AG04449 (cell line): ENCODE results near the gene ATAD2B.

ENCODE experiments used
- CTCF ChIA-PET: fragments of 350-600 bp; formaldehyde crosslinking; extraction: SDS; loops from one replicate; lab custom pipeline; 2021; ENCODE audit warnings: antibody characterized with exemption; lab: Yijun Ruan, JAX
- POLR2A ChIA-PET: fragments of 400-600, 350-600 bp; formaldehyde crosslinking; extraction: SDS; loops from one replicate; lab custom pipeline; 2020; ENCODE audit warnings: antibody characterized with exemption, inconsistent platforms; lab: Yijun Ruan, JAX
- DNase-seq: peaks from one replicate; pipeline ENCODE4 v3.0.0-alpha.2; 2010; ENCODE audit warnings: low read depth, low spot score
- H3K4me3 ChIP-seq: 2 replicates; pipeline ENCODE4 v1.5.1; 2011; ENCODE audit warnings: low read depth, mild to moderate bottlenecking, control low read depth, low read length
- CTCF ChIP-seq: IDR thresholded peaks from one replicate; pipeline ENCODE4 v1.5.1; 2011; ENCODE audit warnings: mild to moderate bottlenecking, moderate library complexity, low read length, control low read depth, inconsistent platforms; ENCODE audit not compliant: insufficient read depth; ENCODE audit errors: missing control alignments

ATAD2B gene

GRCh38 chr2:23823863-23824262 is 103.1 kb downstream of the ATAD2B start:
- H3K4me3 ChIP-seq = no peak overlapping the region
- TF ChIP-seq CTCF = no peak
- ChIA-PET CTCF (interaction anchor here (0.7 to 5.6 kb wide), 32 partner anchors 8 to 558 kb away, joined by 3 to 40 read pairs (median 5); partner anchors contain the start of genes ATAD2B, MFSD2B and TP53I3), POLR2A (no interaction called here)
- DNase-seq = no peak

GRCh38 chr2:23814963-23815362 is 112.0 kb downstream of the ATAD2B start:
- POLR2A ChIA-PET = no interaction called here
- no peak for DNase-seq
- TF ChIP-seq CTCF = no peak
- CTCF ChIA-PET = interaction anchor here (1.0 to 2.4 kb wide), 3 partner anchors 8 to 10 kb away, joined by 3 to 12 read pairs (median 5); no protein-coding TSS in a partner anchor
- no peak overlapping the region for H3K4me3 ChIP-seq

- no peak for TF ChIP-seq CTCF
- no peak overlapping the region for H3K4me3 ChIP-seq
- ChIA-PET CTCF (no interaction called here), POLR2A (no interaction called here)
- DNase-seq = no peak
Observed at GRCh38 chr2:23813438-23813837, 113.5 kb downstream of the ATAD2B start.

GRCh38 chr2:23809150-23809549 is 117.8 kb downstream of the ATAD2B start:
- TF ChIP-seq CTCF = no peak
- POLR2A ChIA-PET = no interaction called here
- no peak for DNase-seq
- CTCF ChIA-PET = interaction anchor here (2.2 kb wide), 1 partner anchor 15 kb away, joined by 7 read pairs; no protein-coding TSS in a partner anchor
- no peak overlapping the region for H3K4me3 ChIP-seq

- TF ChIP-seq CTCF = no peak
- ChIA-PET POLR2A (no interaction called here), CTCF (interaction anchor here (1.2 to 1.4 kb wide), 4 partner anchors 9 to 120 kb away, joined by 3 to 6 read pairs (median 4); partner anchors contain the start of gene ATAD2B)
- H3K4me3 ChIP-seq = no peak overlapping the region
- no peak for DNase-seq
Observed at GRCh38 chr2:23806665-23807249, 120.2 kb downstream of the ATAD2B start.

- POLR2A ChIA-PET = no interaction called here
- no peak overlapping the region for H3K4me3 ChIP-seq
- CTCF ChIA-PET = interaction anchor here (1.3 to 1.4 kb wide), 3 partner anchors 9 to 19 kb away, joined by 3 to 4 read pairs (median 3); no protein-coding TSS in a partner anchor
- no peak for DNase-seq
- TF ChIP-seq CTCF = no peak
Observed at GRCh38 chr2:23806201-23806600, 120.7 kb downstream of the ATAD2B start.
